Left colon (tissue), 2 donors: ENCODE results near the gene MORN1. TPM values are rescaled to one million over a fixed set of nuclear protein-coding genes. Genes with fewer than 3 reads are reported as not detected.

Experiments
- ATAC-seq: fragments of 200-7000 bp; cut with Tn5 transposase; one replicate; pipeline ENCODE4 v1.9.1; 2020; ENCODE audit warnings: mild to moderate bottlenecking, moderate library complexity
- DNase-seq, 2 donors: peaks; one replicate each; pipeline ENCODE4 v3.0.0-alpha.2; 2020
- intact Hi-C, 2 donors: fragments of 100-400 bp; cut with DNase I in 1 of 2; cut with micrococcal nuclease in 1 of 2; formaldehyde crosslinking; loops; one replicate each; pipeline versions ENCODE4 v1.11.2 to v1.14.0; 2022; cut with DNase I, micrococcal nuclease
- total RNA-seq, 2 donors: library from RNA; stranded (reverse); fragmentation: NEBNext Ultra II Directional; extraction: Animal tissue kit (Norgen Biotek cat#: 25700); gene quantifications; one replicate each; pipeline ENCODE4 v1.2.1, GENCODE V29; 2021
- donor health status: DM: no; HTN: no; CAD: no.
- donor health status: DM: yes; HTN: yes; CAD: no.

MORN1 gene
- total RNA-seq, 2 donors from 2014 or later, result 11.0 to 15.2 TPM

- intact Hi-C loops, result no loop called here
- DNase-seq (no peak), ATAC-seq (no peak)
Observed at GRCh38 chr1:2294033-2294724, 97.2 kb downstream of the MORN1 start.

GRCh38 chr1:2292725-2293450 lies 98.5 kb downstream of the MORN1 start:
- DNase-seq (no peak), ATAC-seq (no peak)
- intact Hi-C loops, result no loop called here

DNA sequence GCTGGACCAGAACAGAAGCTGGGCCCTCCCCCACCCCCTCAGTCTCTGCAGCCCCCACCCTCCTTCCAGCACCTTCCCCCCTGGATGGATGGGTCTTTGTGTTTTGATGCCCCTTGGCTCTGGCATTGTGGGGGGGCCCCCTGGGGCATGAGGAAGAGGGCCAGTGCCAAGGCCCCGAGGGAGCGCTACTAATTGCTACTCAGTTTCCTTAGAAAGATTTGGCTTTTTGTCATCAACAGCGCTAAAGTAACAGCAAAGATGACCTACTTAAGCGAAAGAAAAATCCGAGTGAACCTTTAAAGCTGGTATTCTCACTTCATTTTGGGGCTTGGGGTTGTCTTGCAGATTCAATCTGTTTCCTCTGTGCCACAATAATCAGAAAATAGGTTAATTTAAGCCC lies 99.8 kb downstream of the MORN1 start:
- DNase-seq (no peak), ATAC-seq (no peak)
- intact Hi-C loops, result no loop called here

DNA sequence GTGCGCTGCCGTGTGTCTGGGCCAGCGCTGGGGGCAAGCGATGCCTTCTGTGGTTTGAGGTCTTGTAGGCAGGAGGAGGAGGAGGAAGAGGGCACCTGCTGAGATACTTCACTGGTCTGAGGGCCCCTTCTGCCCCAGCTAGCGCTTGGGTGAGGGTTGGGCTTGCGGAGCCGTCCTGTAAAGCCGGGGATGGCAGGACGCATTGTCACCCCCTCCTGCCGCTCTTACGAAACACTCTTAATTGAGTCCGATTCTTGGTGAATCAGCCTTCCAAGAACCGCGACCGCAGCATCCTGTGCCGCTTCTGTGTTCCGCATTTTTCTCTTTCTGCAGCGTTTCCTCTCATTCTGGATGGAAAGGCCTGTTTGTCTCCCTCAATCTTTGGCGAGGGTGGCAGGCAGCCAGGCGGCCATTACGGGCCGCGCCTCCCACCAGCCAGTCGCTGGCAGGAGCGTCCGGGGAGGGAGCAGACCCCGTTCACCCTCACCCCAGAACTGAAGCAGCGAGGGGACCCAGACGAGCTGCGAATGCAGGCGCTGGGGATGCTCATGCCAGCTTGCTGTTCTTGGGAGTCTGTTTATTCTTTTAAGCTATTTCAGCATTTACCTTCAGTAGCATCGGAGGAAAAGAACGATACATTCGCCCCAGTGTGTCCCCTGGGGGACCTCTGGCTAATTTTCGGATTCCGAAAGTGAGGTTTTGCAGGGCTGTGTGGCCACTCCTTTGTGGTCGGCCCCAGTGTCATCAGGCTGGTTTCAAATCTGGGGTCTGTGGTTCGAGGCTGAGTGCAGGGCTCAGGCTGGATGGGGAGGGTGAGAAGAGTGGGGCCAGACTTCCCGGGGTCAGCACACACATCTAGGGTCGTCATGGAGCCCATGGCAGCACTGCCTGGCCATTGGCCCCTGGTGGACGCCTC lies 100.5 kb downstream of the MORN1 start:
- peak; percentile 38 for ATAC-seq
- peak; percentile 72 to 79 for DNase-seq
- intact Hi-C loops, result no loop called here

GRCh38 chr1:2290171-2290578 lies 101.2 kb downstream of the MORN1 start:
- intact Hi-C loops, result no loop called here
- peak; percentile 14 for ATAC-seq
- no peak for DNase-seq

DNA sequence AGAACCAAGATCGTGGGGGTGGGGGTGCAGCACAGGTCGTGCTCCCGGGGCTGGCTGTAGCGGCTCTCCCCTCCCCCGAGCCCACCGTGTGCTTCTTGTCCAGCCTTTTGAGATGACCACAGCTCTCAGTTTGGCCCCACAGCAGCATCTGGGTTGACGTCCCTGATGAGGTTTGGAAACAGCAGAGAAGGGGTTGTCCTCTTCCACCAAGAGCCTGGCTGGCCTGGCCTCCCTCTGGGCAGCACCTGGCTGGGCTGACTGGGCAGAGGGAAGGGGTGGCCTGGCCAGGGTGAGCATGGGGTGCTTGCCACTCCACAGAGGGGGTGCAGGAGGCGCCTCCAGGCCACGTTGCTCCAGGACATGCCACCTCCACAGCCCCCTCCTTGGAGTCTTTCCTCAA lies 101.7 kb downstream of the MORN1 start:
- ATAC-seq (no peak), DNase-seq (no peak)
- intact Hi-C loops, result no loop called here

DNA sequence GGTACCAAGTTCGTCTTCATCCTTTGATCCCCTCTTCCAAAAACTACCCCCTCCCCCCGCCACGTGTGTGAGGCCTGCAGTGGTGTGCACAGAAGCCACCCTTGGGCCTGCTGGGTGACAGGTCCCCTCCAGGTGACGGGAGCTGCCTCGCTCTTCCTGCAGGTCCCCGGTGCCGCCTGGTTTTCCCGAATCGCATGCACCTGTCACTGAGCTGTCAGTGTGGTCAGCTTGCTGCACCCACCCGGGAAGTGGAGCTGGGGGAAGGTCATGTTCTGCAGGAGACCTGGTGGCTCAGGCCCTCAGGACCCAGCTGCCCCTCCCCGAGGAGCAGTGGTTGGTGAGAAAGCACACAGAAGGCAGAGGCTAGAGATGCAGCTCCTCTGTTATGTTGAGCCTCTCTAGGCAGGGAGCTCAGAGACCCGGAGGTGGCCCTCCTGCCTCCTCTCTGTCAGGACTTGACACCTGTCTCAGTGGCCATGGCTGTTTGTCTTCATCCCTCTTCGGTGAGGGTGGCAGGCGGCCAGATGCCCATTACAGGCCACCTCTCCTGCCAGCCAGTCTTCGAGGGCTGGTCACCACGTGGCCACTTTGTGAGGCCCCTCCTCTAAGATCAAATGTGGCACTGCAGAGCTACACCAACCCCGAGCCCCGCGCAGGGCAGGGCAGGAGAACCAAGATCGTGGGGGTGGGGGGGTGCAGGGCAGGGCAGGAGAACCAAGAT lies 102.4 kb downstream of the MORN1 start:
- no peak for ATAC-seq
- intact Hi-C loops, result no loop called here
- no peak for DNase-seq

- intact Hi-C loops, result no loop called here
- ATAC-seq, result no peak
- DNase-seq, result no peak
Observed at GRCh38 chr1:2288311-2288710, 103.0 kb downstream of the MORN1 start.

GRCh38 chr1:2287649-2288048 lies 103.7 kb downstream of the MORN1 start:
- DNase-seq (no peak), ATAC-seq (peak; percentile 39)
- intact Hi-C loops, result no loop called here

GRCh38 chr1:2286923-2287322 lies 104.4 kb downstream of the MORN1 start:
- no peak for ATAC-seq
- intact Hi-C loops, result no loop called here

DNA sequence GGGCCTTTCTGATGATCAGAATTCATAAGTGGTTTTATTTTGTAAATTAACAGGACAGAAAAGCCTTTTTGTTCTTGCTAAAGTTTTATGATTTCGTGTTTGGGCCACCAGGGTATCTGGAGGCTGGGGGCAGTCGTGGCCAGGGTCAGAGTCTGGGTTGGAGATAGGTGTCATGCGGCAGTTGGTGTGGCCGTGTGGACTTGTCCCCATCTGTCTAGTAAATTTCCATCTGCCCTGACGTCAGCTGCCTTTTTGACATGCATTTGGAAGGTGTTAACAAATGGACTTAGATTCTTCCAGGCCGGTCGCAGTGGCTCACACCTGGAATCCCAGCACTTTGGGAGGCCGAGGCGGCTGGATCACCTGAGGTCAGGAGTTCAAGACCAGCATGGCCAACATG lies 106.4 kb downstream of the MORN1 start:
- DNase-seq (no peak), ATAC-seq (no peak)
- intact Hi-C loops, result no loop called here

More at GRCh38 chr1:2286923-2287322, 104.4 kb downstream of the MORN1 start:
- DNase-seq, result no peak

DNA sequence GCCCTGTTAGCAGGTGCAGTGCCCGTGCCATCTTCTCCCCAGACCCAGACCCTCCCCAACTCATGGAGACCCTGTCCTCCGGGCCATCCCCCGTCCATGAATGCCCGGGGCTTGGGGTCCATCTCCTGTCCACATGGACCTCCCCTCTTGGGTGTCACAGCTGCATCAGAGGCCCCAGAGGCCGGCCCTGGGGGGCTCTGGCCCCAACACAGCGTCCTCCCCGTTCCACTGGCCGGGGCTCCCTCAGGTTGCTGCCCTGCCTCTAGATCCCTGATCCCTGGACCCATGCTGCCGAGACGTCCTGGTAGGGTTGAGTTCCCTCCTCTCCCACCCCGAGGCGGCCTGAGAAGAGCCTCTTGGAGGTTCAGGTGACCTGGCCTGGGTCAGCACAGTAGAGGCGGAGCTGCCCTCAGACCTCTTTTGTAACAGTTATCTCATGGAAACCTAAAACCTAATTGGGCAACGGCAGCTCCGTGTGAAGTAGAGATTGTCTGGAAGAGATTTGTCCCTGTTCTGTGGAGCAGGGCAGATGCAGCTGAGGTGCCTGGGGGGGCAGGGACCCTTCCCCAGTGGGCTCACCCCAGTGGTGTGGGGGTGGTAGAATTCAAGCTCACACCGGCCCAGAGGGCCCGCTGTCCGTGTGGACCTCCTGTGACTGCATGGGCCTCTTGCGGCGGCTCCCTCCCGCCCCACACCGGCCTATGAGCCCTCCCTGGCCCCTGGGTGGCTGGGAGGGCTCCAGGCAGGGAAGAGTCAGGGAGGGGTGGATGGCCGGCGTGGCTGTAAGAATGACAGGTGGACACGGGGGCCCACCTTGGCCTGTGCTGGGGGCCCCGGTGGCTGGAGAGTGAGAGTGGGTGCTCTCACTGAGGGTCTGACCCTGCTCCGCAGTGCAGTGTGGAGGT lies 107.1 kb downstream of the MORN1 start:
- DNase-seq (no peak), ATAC-seq (peak; percentile 12)
- intact Hi-C loops, result no loop called here

- intact Hi-C loops, result no loop called here
Observed at GRCh38 chr1:2283371-2283990, 107.9 kb downstream of the MORN1 start.

DNA sequence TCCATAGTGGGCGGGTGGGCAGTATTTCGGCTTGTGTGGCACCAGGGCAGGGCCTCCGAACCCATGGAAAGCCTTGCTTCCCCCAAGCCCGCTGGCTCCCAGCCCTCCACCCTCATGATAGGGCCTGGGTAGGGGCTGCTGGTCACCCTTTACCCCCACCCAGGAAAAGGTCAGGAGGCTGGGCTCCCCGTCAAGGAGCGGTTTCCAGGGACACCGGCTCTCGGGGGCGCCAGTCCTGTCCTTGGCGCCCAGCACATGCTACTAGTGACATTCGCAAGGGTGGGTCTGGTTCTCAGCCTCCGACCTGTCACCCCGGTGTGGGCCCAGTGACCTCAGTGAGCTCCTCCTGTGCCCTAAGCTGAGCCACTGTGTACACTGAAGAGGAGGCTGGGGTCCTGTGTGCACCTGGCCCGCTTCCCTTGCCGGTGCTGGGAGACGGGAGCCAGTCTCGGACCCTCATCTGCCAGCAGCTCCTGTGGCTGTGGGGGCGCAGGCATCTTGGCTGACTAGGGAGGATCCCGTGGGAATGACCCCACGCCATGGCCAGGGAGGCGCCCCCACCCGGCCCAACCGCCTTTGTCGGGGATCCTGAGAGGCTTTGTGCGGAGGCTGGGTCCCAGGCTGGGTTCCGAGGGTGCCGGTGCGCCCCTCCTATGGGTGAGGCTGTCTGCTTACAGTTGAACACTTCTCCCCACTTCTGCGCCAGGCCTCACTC lies 108.6 kb downstream of the MORN1 start:
- intact Hi-C loops, result no loop called here
- ATAC-seq (no peak), DNase-seq (no peak)

More at GRCh38 chr1:2283371-2283990, 107.9 kb downstream of the MORN1 start:
- DNase-seq, result no peak
- ATAC-seq, result no peak

DNA sequence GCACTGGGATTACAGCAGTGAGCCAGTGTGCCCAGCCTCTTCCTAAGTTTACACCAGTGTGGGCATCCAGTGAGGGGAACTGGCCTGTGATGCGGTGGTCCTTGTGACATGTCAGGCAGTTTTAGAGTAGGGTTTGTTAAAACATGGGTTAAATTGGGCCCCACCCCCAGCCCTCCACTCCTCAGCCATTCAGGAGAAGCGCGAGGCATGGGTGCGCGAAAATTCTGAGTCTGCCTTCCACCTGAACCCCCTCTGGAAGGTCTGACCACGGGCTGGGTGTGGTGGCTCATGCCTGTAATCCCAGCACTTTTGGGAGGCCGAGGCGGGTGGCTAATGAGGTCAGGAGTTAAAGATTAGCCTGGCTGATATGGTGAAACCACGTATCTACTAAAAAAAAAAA lies 111.5 kb downstream of the MORN1 start:
- intact Hi-C loops, result no loop called here

GRCh38 chr1:2279210-2279639 lies 112.1 kb downstream of the MORN1 start:
- intact Hi-C loops, result no loop called here
- peak; percentile 44 to 61 for DNase-seq

More for the DNA sequence above, 111.5 kb downstream of the MORN1 start:
- no peak for ATAC-seq
- no peak for DNase-seq

More at GRCh38 chr1:2279210-2279639, 112.1 kb downstream of the MORN1 start:
- peak; percentile 11 for ATAC-seq
